ENCODE measurements around the gene HOXC4. TPM values are rescaled to one million over a fixed set of nuclear protein-coding genes. Genes with fewer than 3 reads are reported as not detected.

Gene HOXC4
- total and polyA plus RNA-seq, 2 experiments from 2014 or later, result not detected

- Histone ChIP-seq H3K27me3 (peaks cover 100% of the 10 kb centered on the region), H3K4me1 (ENCODE audit: low read depth) (no peaks in the 10 kb centered on the region), H3K36me3 (no peaks in the 10 kb centered on the region), H3K27ac (no peak overlapping the region), H3K4me3 (no peak overlapping the region), H3K9me3 (ENCODE audit: low read depth) (no peaks in the 10 kb centered on the region)
- no peak for DNase-seq (ENCODE audit: low read depth in 1 of 2, low spot score in 1 of 2)
- TF ChIP-seq CTCF (IDR thresholded peaks at IDR 0.05; ENCODE audit: low read depth, low read length), result no peak
Measured at GRCh38 chr12:54052438-54053002, 1.1 kb upstream of the HOXC4 start.

- DNase-seq (ENCODE audit: low read depth in 1 of 2, low spot score in 1 of 2), result no peak
- Histone ChIP-seq H3K9me3 (ENCODE audit: low read depth) (no peaks in the 10 kb centered on the region), H3K4me3 (peak overlapping the region; percentile 19), H3K36me3 (no peaks in the 10 kb centered on the region), H3K27ac (no peak overlapping the region), H3K4me1 (ENCODE audit: low read depth) (no peaks in the 10 kb centered on the region), H3K27me3 (peaks cover 100% of the 10 kb centered on the region)
- no peak for TF ChIP-seq CTCF (IDR thresholded peaks at IDR 0.05; ENCODE audit: low read depth, low read length)
Measured at GRCh38 chr12:54053003-54053750, 458 bp upstream of the HOXC4 start.

GRCh38 chr12:54054742-54055194, 1.1 kb downstream of the HOXC4 start:
- H3K4me1 ChIP-seq (ENCODE audit: low read depth), result no peaks in the 10 kb centered on the region
- H3K4me3 ChIP-seq, result no peak overlapping the region
- H3K9me3 ChIP-seq (ENCODE audit: low read depth), result no peaks in the 10 kb centered on the region
- TF ChIP-seq CTCF (IDR thresholded peaks at IDR 0.05; ENCODE audit: low read depth, low read length), result no peak
- no peak overlapping the region for H3K27ac ChIP-seq
- no peaks in the 10 kb centered on the region for H3K36me3 ChIP-seq
- no peak for DNase-seq (ENCODE audit: low read depth in 1 of 2, low spot score in 1 of 2)
- H3K27me3 ChIP-seq, result peaks cover 100% of the 10 kb centered on the region

- no peak for DNase-seq (ENCODE audit: low read depth in 1 of 2, low spot score in 1 of 2)
- no peaks in the 10 kb centered on the region for H3K4me1 ChIP-seq (ENCODE audit: low read depth)
- no peak overlapping the region for H3K4me3 ChIP-seq
- no peaks in the 10 kb centered on the region for H3K9me3 ChIP-seq (ENCODE audit: low read depth)
- no peak for TF ChIP-seq CTCF (IDR thresholded peaks at IDR 0.05; ENCODE audit: low read depth, low read length)
- no peaks in the 10 kb centered on the region for H3K36me3 ChIP-seq
- peaks cover 100% of the 10 kb centered on the region for H3K27me3 ChIP-seq
- H3K27ac ChIP-seq, result no peak overlapping the region
Measured at GRCh38 chr12:54055552-54055951, 1.9 kb downstream of the HOXC4 start.

- no peaks in the 10 kb centered on the region for H3K36me3 ChIP-seq
- H3K27ac ChIP-seq, result no peak overlapping the region
- no peak overlapping the region for H3K4me3 ChIP-seq
- no peaks in the 10 kb centered on the region for H3K4me1 ChIP-seq (ENCODE audit: low read depth)
- peaks cover 100% of the 10 kb centered on the region for H3K27me3 ChIP-seq
- no peak for DNase-seq (ENCODE audit: low read depth in 1 of 2, low spot score in 1 of 2)
- no peaks in the 10 kb centered on the region for H3K9me3 ChIP-seq (ENCODE audit: low read depth)
- TF ChIP-seq CTCF (IDR thresholded peaks at IDR 0.05; ENCODE audit: low read depth, low read length), result no peak
Measured at GRCh38 chr12:54056110-54056509, 2.5 kb downstream of the HOXC4 start.
